K562 (cell line): ENCODE data around the gene GABARAP. TPM values are rescaled to one million over a fixed set of nuclear protein-coding genes. Genes with fewer than 3 reads are reported as not detected.

Experiments
- CHD7 ChIP-seq: fragments of 200-600 bp; sonication (generic); IDR thresholded peaks from one replicate; pipeline ENCODE4 v1.6.1; 2012; ENCODE audit warnings: mild to moderate bottlenecking, low read depth, low read length, inconsistent platforms
- ELK1 ChIP-seq: sonication (generic); formaldehyde crosslinking; IDR thresholded peaks from 2 replicates; pipeline ENCODE4 v1.8.1; 2022; ENCODE audit warnings: missing genetic modification reagents
- HNRNPH1 ChIP-seq: fragments of 200-400 bp; formaldehyde crosslinking; optimal IDR thresholded peaks from 2 replicates; pipeline ENCODE3; 2017; ENCODE audit warnings: low read depth, mild to moderate bottlenecking, low read length, moderate library complexity
- KLF1 ChIP-seq: fragments of 450-650 bp; IDR thresholded peaks from 2 replicates; pipeline ENCODE4 v1.6.1; 2016; ENCODE audit warnings: missing genetic modification characterization, missing compliant biosample characterization
- MECOM ChIP-seq: fragments of 250-450 bp; sonication (Bioruptor Pico); IDR thresholded peaks from 2 replicates; pipeline ENCODE4 v1.8.0; 2022; ENCODE audit warnings: inconsistent platforms
- MXI1 ChIP-seq: IDR thresholded peaks from 2 replicates; pipeline ENCODE4 v1.6.1; 2011; ENCODE audit warnings: low read depth, mild to moderate bottlenecking, improper control_type of control experiment, low read length
- NR2C1 ChIP-seq, 2 experiments: fragments of 450-650 bp; IDR thresholded peaks; 2 replicates each; pipeline ENCODE4 v1.6.1; 2017; ENCODE audit warnings: mild to moderate bottlenecking in 2 of 2, antibody characterized with exemption in 1 of 2, inconsistent platforms in 1 of 2, missing compliant biosample characterization in 1 of 2, missing genetic modification characterization in 1 of 2
- TAF9B ChIP-seq: fragments of 450-650 bp; IDR thresholded peaks from 2 replicates; pipeline ENCODE4 v1.6.1; 2018; ENCODE audit warnings: mild to moderate bottlenecking; ENCODE audit not compliant: partially characterized antibody
- THAP12 ChIP-seq: fragments of 250-450 bp; sonication (Bioruptor Pico); IDR thresholded peaks from 2 replicates; pipeline ENCODE4 v1.9.0; 2021; ENCODE audit warnings: mild to moderate bottlenecking, inconsistent platforms
- ZBTB9 ChIP-seq: fragments of 450-650 bp; formaldehyde crosslinking; IDR thresholded peaks from 2 replicates; pipeline ENCODE4 v1.4.0; 2020; ENCODE audit warnings: mild to moderate bottlenecking, moderate library complexity
- polyA plus RNA-seq, 8 experiments: library from polyadenylated mRNA; depleted of rRNA in 4 of 8; stranded (reverse) in 5 of 8; unstranded in 3 of 8; fragments of >200 nt; fragmentation: Nextera tagmentation in 2 of 8; fragmentation: Illumina TruSeq in 1 of 8; extraction: Ambion mirVana in 2 of 8; extraction: Trizol in 1 of 8; gene quantifications; 2 replicates each; pipeline versions ENCODE4 v1.2.1 to v1.2.3, GENCODE V29; 2011 to 2014; ENCODE audit warnings: inconsistent platforms in 1 of 8, missing spikeins in 1 of 8
- total RNA-seq, 7 experiments: library from RNA; depleted of rRNA in 6 of 7; stranded (reverse); fragments of >200 nt in 6 of 7; fragmentation: Illumina TruSeq in 2 of 7; extraction: Trizol in 2 of 7; gene quantifications; 2 replicates each; pipeline versions ENCODE4 v1.2.1 to v1.2.3, GENCODE V29; 2011 to 2021; ENCODE audit warnings: low replicate concordance in 1 of 7

Gene GABARAP
- total and polyA plus RNA-seq, 9 of the 15 experiments (the other 6 are each of a cell fraction or from before 2014, with no cell fraction given): 47.5 to 373 (median 152) TPM

- TF ChIP-seq CHD7 (no peak), TAF9B (peak; percentile 37), THAP12 (CRISPR knock-in tag) (peak; percentile 64; the same call in 1 of the 2 replicates), ELK1 (no peak), KLF1 (tag) (no peak), ZBTB9 (no peak), MECOM (CRISPR knock-in tag) (no peak), MXI1 (no peak), NR2C1 (IDR thresholded peaks at IDR 0.05) (peak; percentile 91), NR2C1 (tag; IDR thresholded peaks at IDR 0.05) (peak; percentile 92), HNRNPH1 (no peak)
These were observed 9.5 kb upstream of the GABARAP start, which contains the start of gene CTDNEP1 (continued) for GRCh38 chr17:7251661-7252175.
